ENCODE data around the gene BNIP2.
"Not testable (repeated sequence)": the region's sequence is repeated elsewhere in the genome, so short reads cannot be mapped to it uniquely, and the experiment has no call there.

The BNIP2 gene

GRCh38 chr15:59678172-59678571, 10.9 kb downstream of the BNIP2 start:
- H3K4me3 Mint-ChIP-seq = no peak overlapping the region
- no peaks in the 10 kb centered on the region for H3K9me3 Mint-ChIP-seq
- peaks cover 97% of the 10 kb centered on the region for H3K36me3 Mint-ChIP-seq (ENCODE audit: low read depth)
- peaks cover 17% of the 10 kb centered on the region for H3K4me1 Mint-ChIP-seq (ENCODE audit: low read depth)
- H3K27me3 Mint-ChIP-seq = no peaks in the 10 kb centered on the region
- intact Hi-C loops (cut with micrococcal nuclease) = no loop called here
- no peak overlapping the region for H3K27ac Mint-ChIP-seq

GRCh38 chr15:59676565-59676964, 12.6 kb downstream of the BNIP2 start:
- H3K9me3 Mint-ChIP-seq = no peaks in the 10 kb centered on the region
- H3K27me3 Mint-ChIP-seq = no peaks in the 10 kb centered on the region
- peaks cover 13% of the 10 kb centered on the region for H3K4me1 Mint-ChIP-seq (ENCODE audit: low read depth)
- intact Hi-C loops (cut with micrococcal nuclease) = no loop called here
- H3K36me3 Mint-ChIP-seq (ENCODE audit: low read depth) = peaks cover 99% of the 10 kb centered on the region
- no peak overlapping the region for H3K4me3 Mint-ChIP-seq
- no peak overlapping the region for H3K27ac Mint-ChIP-seq

- intact Hi-C loops (cut with micrococcal nuclease) = no loop called here
- Mint-ChIP-seq H3K27ac (no peak overlapping the region), H3K4me3 (no peak overlapping the region), H3K4me1 (ENCODE audit: low read depth) (peaks cover 10% of the 10 kb centered on the region), H3K27me3 (no peaks in the 10 kb centered on the region), H3K9me3 (no peaks in the 10 kb centered on the region), H3K36me3 (ENCODE audit: low read depth) (peaks cover 98% of the 10 kb centered on the region)
Observed at GRCh38 chr15:59674361-59674877, 14.7 kb downstream of the BNIP2 start.

GRCh38 chr15:59668556-59668955, 20.6 kb downstream of the BNIP2 start:
- intact Hi-C loops (cut with micrococcal nuclease) = no loop called here
- Mint-ChIP-seq H3K36me3 (ENCODE audit: low read depth) (peaks cover 81% of the 10 kb centered on the region), H3K4me1 (ENCODE audit: low read depth) (no peaks in the 10 kb centered on the region), H3K4me3 (no peak overlapping the region), H3K27me3 (no peaks in the 10 kb centered on the region), H3K27ac (no peak overlapping the region), H3K9me3 (no peaks in the 10 kb centered on the region)

GRCh38 chr15:59662260-59662659, 26.9 kb downstream of the BNIP2 start:
- Mint-ChIP-seq H3K36me3 (ENCODE audit: low read depth) (peaks cover 77% of the 10 kb centered on the region), H3K27me3 (no peaks in the 10 kb centered on the region), H3K4me1 (ENCODE audit: low read depth) (peaks cover 11% of the 10 kb centered on the region), H3K9me3 (no peaks in the 10 kb centered on the region), H3K27ac (no peak overlapping the region), H3K4me3 (no peak overlapping the region)
- intact Hi-C loops (cut with micrococcal nuclease) = no loop called here

GRCh38 chr15:59659366-59659765, 29.8 kb downstream of the BNIP2 start:
- no peaks in the 10 kb centered on the region for H3K27me3 Mint-ChIP-seq
- peaks cover 11% of the 10 kb centered on the region for H3K4me1 Mint-ChIP-seq (ENCODE audit: low read depth)
- H3K27ac Mint-ChIP-seq = no peak overlapping the region
- no peaks in the 10 kb centered on the region for H3K9me3 Mint-ChIP-seq
- intact Hi-C loops (cut with micrococcal nuclease) = loop anchor here (5.0 kb wide), 1 partner anchor 127 kb away; no protein-coding TSS in a partner anchor
- no peak overlapping the region for H3K4me3 Mint-ChIP-seq
- peaks cover 55% of the 10 kb centered on the region for H3K36me3 Mint-ChIP-seq (ENCODE audit: low read depth)

GRCh38 chr15:59657635-59658125, 31.4 kb downstream of the BNIP2 start:
- no peak overlapping the region for H3K27ac Mint-ChIP-seq

GRCh38 chr15:59656897-59657634, 32.1 kb downstream of the BNIP2 start, which contains the start of gene GTF2A2:
Gene GTF2A2 (minus strand): TSS chr15:59657515. CDS start chr15:59652277, 5,238 bp downstream.
- peaks cover 11% of the 10 kb centered on the region for H3K4me1 Mint-ChIP-seq (ENCODE audit: low read depth)
- intact Hi-C loops (cut with micrococcal nuclease) = loop anchor here (1.0 to 5.0 kb wide), 2 partner anchors 26 to 125 kb away; no protein-coding TSS in a partner anchor
- no peaks in the 10 kb centered on the region for H3K27me3 Mint-ChIP-seq
- no peaks in the 10 kb centered on the region for H3K9me3 Mint-ChIP-seq
- no peak within 1 kb of the TSS for H3K4me3 Mint-ChIP-seq
- H3K36me3 Mint-ChIP-seq (ENCODE audit: low read depth) = peaks cover 45% of the 10 kb centered on the region
- H3K27ac Mint-ChIP-seq = no peak within 1 kb of the TSS

More at GRCh38 chr15:59657635-59658125, 31.4 kb downstream of the BNIP2 start:
- intact Hi-C loops (cut with micrococcal nuclease) = loop anchor here (1.0 to 5.0 kb wide), 2 partner anchors 26 to 125 kb away; no protein-coding TSS in a partner anchor
- Mint-ChIP-seq H3K4me3 (no peak overlapping the region), H3K36me3 (ENCODE audit: low read depth) (peaks cover 51% of the 10 kb centered on the region), H3K4me1 (ENCODE audit: low read depth) (peaks cover 11% of the 10 kb centered on the region), H3K9me3 (no peaks in the 10 kb centered on the region), H3K27me3 (no peaks in the 10 kb centered on the region)

- H3K4me3 Mint-ChIP-seq = no peak overlapping the region
- H3K36me3 Mint-ChIP-seq (ENCODE audit: low read depth) = peaks cover 19% of the 10 kb centered on the region
- no peaks in the 10 kb centered on the region for H3K27me3 Mint-ChIP-seq
- intact Hi-C loops (cut with micrococcal nuclease) = no loop called here
- H3K4me1 Mint-ChIP-seq (ENCODE audit: low read depth) = no peaks in the 10 kb centered on the region
- no peak overlapping the region for H3K27ac Mint-ChIP-seq
- no peaks in the 10 kb centered on the region for H3K9me3 Mint-ChIP-seq
Observed at GRCh38 chr15:59654046-59654445, 35.1 kb downstream of the BNIP2 start.

- H3K4me3 Mint-ChIP-seq = no peak overlapping the region
- H3K4me1 Mint-ChIP-seq (ENCODE audit: low read depth) = peaks cover 6% of the 10 kb centered on the region
- peaks cover 17% of the 10 kb centered on the region for H3K36me3 Mint-ChIP-seq (ENCODE audit: low read depth)
- intact Hi-C loops (cut with micrococcal nuclease) = no loop called here
- H3K27me3 Mint-ChIP-seq = no peaks in the 10 kb centered on the region
- H3K9me3 Mint-ChIP-seq = no peaks in the 10 kb centered on the region
- H3K27ac Mint-ChIP-seq = no peak overlapping the region
Observed at GRCh38 chr15:59649603-59650002, 39.5 kb downstream of the BNIP2 start.

- no peaks in the 10 kb centered on the region for H3K27me3 Mint-ChIP-seq
- H3K27ac Mint-ChIP-seq = peak overlapping the region; percentile 27
- H3K4me3 Mint-ChIP-seq = no peak overlapping the region
- peaks cover 9% of the 10 kb centered on the region for H3K4me1 Mint-ChIP-seq (ENCODE audit: low read depth)
- intact Hi-C loops (cut with micrococcal nuclease) = no loop called here
- no peaks in the 10 kb centered on the region for H3K9me3 Mint-ChIP-seq
- H3K36me3 Mint-ChIP-seq (ENCODE audit: low read depth) = peaks cover 28% of the 10 kb centered on the region
Observed at GRCh38 chr15:59647085-59647484, 42.0 kb downstream of the BNIP2 start.

- H3K27ac Mint-ChIP-seq = no peak overlapping the region
Observed at GRCh38 chr15:59646277-59646676, 42.8 kb downstream of the BNIP2 start.

GRCh38 chr15:59645812-59646211, 43.3 kb downstream of the BNIP2 start:
- H3K4me3 Mint-ChIP-seq; H3K4me1 Mint-ChIP-seq (ENCODE audit: low read depth); H3K9me3 Mint-ChIP-seq; intact Hi-C loops (cut with micrococcal nuclease); H3K27me3 Mint-ChIP-seq; H3K27ac Mint-ChIP-seq: not testable (repeated sequence)
- peaks cover 41% of the 10 kb centered on the region for H3K36me3 Mint-ChIP-seq (ENCODE audit: low read depth)

More at GRCh38 chr15:59646277-59646676, 42.8 kb downstream of the BNIP2 start:
- no peaks in the 10 kb centered on the region for H3K27me3 Mint-ChIP-seq
- peaks cover 36% of the 10 kb centered on the region for H3K36me3 Mint-ChIP-seq (ENCODE audit: low read depth)
- no peaks in the 10 kb centered on the region for H3K9me3 Mint-ChIP-seq
- no peak overlapping the region for H3K4me3 Mint-ChIP-seq
- intact Hi-C loops (cut with micrococcal nuclease) = no loop called here
- peaks cover 9% of the 10 kb centered on the region for H3K4me1 Mint-ChIP-seq (ENCODE audit: low read depth)

GRCh38 chr15:59644756-59645155, 44.4 kb downstream of the BNIP2 start:
- H3K4me3 Mint-ChIP-seq = no peak overlapping the region
- H3K27me3 Mint-ChIP-seq = no peaks in the 10 kb centered on the region
- peaks cover 45% of the 10 kb centered on the region for H3K36me3 Mint-ChIP-seq (ENCODE audit: low read depth)
- H3K9me3 Mint-ChIP-seq = no peaks in the 10 kb centered on the region
- intact Hi-C loops (cut with micrococcal nuclease) = loop anchor here (5.0 kb wide), 1 partner anchor 112 kb away; no protein-coding TSS in a partner anchor
- H3K4me1 Mint-ChIP-seq (ENCODE audit: low read depth) = peaks cover 9% of the 10 kb centered on the region
- H3K27ac Mint-ChIP-seq = no peak overlapping the region

Data from dendritic cell treated with granulocyte-macrophage colony-stimulating factor and Interleukin-4, amounts not matched to agents 40 ng/mL and 50 ng/mL, for 4 days (primary cell).